GM21717 (cell line): ENCODE measurements around the gene OR10R2.
"Not testable (repeated sequence)": the region's sequence is repeated elsewhere in the genome, so short reads cannot be mapped to it uniquely, and the experiment has no call there.

Experiments used
- ATAC-seq: cut with Tn5 transposase; IDR thresholded peaks from one replicate; pipeline ENCODE4 v1.9.1; 2021; ENCODE audit warnings: mild to moderate bottlenecking, moderate library complexity; ENCODE audit not compliant: unreplicated experiment

Gene OR10R2

GRCh38 chr1:158471920-158472319 lies at the start of gene OR10R2:
OR10R2 (plus strand) TSS chr1:158472220; CDS start chr1:158472326, 106 bp downstream.
- ATAC-seq, result no peak

GRCh38 chr1:158425027-158425426 lies 47.0 kb upstream of the OR10R2 start:
- ATAC-seq, result no peak

GRCh38 chr1:158426137-158426536 lies 45.9 kb upstream of the OR10R2 start, which contains the start of gene OR10K2:
OR10K2 (minus strand) TSS chr1:158426237; CDS start chr1:158420866, 5,371 bp downstream.
- no peak for ATAC-seq

GRCh38 chr1:158430163-158430562 lies 41.9 kb upstream of the OR10R2 start:
- ATAC-seq, result not testable (repeated sequence)

GRCh38 chr1:158434741-158435140 lies 37.3 kb upstream of the OR10R2 start:
- no peak for ATAC-seq

GRCh38 chr1:158445376-158445775 lies 26.6 kb upstream of the OR10R2 start:
- no peak for ATAC-seq

- ATAC-seq, result no peak
Measured at GRCh38 chr1:158454537-158454936, 17.5 kb upstream of the OR10R2 start.

GRCh38 chr1:158457246-158457645 lies 14.8 kb upstream of the OR10R2 start:
- ATAC-seq, result no peak

GRCh38 chr1:158458263-158458662 lies 13.8 kb upstream of the OR10R2 start:
- ATAC-seq, result no peak

- no peak for ATAC-seq
Measured at GRCh38 chr1:158461534-158461933, 10.5 kb upstream of the OR10R2 start, which contains the start of gene OR10K1. OR10K1 (plus strand) TSS chr1:158461834; CDS start chr1:158465562, 3,728 bp downstream.

- ATAC-seq, result no peak
Measured at GRCh38 chr1:158485455-158485854, 13.4 kb downstream of the OR10R2 start.

GRCh38 chr1:158491316-158491715 lies 19.3 kb downstream of the OR10R2 start:
- ATAC-seq, result no peak

- ATAC-seq, result no peak
Measured at GRCh38 chr1:158493054-158493453, 21.0 kb downstream of the OR10R2 start.

- ATAC-seq, result no peak
Measured at GRCh38 chr1:158494796-158495195, 22.8 kb downstream of the OR10R2 start.

- ATAC-seq, result no peak
Measured at GRCh38 chr1:158496374-158496773, 24.4 kb downstream of the OR10R2 start.

GRCh38 chr1:158506369-158506987 lies 34.5 kb downstream of the OR10R2 start:
- ATAC-seq, result no peak

- no peak for ATAC-seq
Measured at GRCh38 chr1:158507511-158507910, 35.5 kb downstream of the OR10R2 start.

- no peak for ATAC-seq
Measured at GRCh38 chr1:158509471-158510156, 37.6 kb downstream of the OR10R2 start.

GRCh38 chr1:158516966-158517365 lies 44.9 kb downstream of the OR10R2 start:
- no peak for ATAC-seq

GRCh38 chr1:158520021-158520420 lies 48.0 kb downstream of the OR10R2 start:
- ATAC-seq, result no peak

GRCh38 chr1:158520955-158521665 lies 49.1 kb downstream of the OR10R2 start:
- no peak for ATAC-seq

- no peak for ATAC-seq
Measured at GRCh38 chr1:158521666-158522058, 49.6 kb downstream of the OR10R2 start.
